GM18873 (cell line): ENCODE data around the gene ATP10B.

Source experiments
- ATAC-seq: cut with Tn5 transposase; IDR thresholded peaks from one replicate; pipeline ENCODE4 v1.9.1; 2021; ENCODE audit warnings: mild to moderate bottlenecking, moderate library complexity, moderate number of reproducible peaks; ENCODE audit not compliant: unreplicated experiment, low FRiP score

Gene ATP10B

GRCh38 chr5:160573318-160573717, 278.7 kb downstream of the ATP10B start:
- no peak for ATAC-seq

DNA sequence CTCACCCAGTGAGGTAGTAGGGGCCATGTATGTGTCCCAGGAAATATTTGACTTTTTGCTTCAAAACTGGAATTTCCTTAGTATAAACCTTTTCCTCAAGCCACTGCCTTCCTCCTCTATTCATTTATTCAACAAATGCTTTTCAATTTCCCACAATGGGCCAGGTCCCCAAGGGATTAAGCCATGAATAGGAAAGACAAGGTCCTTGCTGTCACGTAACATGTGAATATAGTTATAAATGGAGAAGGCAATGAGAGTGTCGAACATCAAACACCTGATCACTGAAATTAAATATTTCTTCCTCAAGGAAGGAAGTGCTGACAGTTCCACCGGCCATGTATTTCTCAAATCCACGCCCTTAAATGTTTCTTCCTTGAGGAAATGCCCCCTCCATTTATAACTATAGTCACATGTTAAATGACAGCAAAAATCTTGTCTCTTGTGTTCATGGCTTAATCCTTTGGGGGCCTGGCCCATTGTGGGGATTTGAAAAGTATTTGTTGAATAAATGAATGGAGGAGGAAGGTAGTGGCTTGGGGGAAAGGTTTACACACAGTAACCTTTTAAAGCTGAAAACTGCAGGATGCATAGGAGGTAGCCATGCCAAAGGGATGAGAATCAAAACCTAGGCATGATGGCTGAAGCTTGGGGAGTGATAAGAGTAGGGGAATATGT, 284.8 kb downstream of the ATP10B start:
- ATAC-seq: no peak

- ATAC-seq: no peak
Measured at GRCh38 chr5:160565376-160565775, 286.6 kb downstream of the ATP10B start.

DNA sequence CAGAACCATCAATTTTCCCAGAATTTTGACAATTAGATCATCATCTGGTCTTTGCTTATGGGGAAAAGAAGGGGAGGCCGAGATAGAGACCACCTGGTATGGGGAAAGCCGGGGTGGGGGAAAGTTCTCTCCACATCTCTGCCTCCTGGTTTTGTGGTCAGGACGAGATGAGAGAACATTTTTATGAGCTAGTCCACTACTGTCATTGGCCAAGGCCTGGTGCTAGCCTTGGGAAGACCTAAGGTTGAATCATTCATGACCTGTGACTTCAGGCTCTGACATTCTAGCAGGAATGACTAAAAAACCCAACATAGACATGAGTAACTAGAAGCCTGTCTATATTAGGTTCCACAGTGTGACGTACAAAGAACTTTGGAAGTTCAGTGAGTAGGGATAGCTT, 295.2 kb downstream of the ATP10B start:
- ATAC-seq: no peak

- no peak for ATAC-seq
Measured at GRCh38 chr5:160555971-160556631, 295.9 kb downstream of the ATP10B start.

DNA sequence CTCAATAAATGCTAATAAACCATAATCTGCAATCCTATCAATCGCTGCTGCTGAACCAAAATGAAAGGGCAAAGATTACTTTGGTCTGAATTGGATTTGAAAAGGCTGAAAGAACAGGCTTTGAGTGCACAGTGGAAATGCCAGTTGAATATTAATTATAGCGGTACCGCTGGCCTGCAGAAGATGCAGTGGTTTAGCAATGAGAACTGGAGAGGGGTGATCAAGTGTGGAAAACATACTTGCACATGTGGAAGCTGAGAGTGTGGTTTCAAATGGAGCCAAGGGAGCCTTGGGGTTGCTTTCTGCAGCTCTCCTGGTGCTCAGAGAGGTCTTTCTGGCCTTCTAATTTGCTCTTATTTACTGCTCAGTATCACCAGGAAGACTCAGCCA, 296.4 kb downstream of the ATP10B start:
- ATAC-seq: no peak

DNA sequence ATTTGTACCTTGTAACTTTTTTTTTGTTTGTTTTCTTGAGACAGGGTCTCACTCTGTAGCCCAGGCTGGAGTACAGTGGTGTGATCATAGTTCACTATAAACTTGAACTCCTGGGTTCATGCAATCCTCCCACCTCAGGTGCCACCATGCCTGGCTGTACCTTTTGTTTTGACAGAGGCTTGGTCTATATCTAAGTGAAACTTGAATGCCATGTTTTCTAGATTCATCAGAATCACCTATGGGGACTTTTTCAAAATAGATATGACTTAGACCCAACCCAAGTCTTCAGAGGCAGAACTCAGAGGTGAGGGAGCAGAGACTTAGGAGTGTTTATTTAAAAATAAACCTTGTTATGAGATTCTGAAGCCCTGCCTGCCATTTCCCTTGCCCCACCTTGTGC, 301.9 kb downstream of the ATP10B start:
- ATAC-seq: no peak

GRCh38 chr5:160548949-160549645, 302.9 kb downstream of the ATP10B start:
- no peak for ATAC-seq

GRCh38 chr5:160547872-160548271, 304.1 kb downstream of the ATP10B start:
- no peak for ATAC-seq

DNA sequence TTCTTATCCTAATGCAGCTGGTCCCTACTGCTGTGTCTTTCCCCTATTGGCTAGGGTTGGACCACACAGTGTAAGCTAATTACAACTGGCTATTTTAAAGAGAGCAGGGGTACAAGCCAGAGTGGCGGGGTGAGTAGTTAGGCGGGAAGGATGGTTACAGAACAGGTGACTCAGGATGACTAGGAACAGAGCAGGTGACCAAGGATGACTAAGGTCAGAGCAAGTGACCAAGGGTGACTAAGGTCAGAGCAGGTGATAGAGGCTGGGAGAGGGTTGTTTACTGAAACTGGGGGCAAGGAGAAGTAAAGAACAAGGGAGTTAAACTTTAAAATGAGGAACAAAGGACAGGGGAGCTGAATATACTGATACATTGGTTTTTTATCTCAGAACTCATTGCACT, 304.9 kb downstream of the ATP10B start:
- ATAC-seq: no peak

- no peak for ATAC-seq
Measured at GRCh38 chr5:160545832-160546231, 306.2 kb downstream of the ATP10B start.

DNA sequence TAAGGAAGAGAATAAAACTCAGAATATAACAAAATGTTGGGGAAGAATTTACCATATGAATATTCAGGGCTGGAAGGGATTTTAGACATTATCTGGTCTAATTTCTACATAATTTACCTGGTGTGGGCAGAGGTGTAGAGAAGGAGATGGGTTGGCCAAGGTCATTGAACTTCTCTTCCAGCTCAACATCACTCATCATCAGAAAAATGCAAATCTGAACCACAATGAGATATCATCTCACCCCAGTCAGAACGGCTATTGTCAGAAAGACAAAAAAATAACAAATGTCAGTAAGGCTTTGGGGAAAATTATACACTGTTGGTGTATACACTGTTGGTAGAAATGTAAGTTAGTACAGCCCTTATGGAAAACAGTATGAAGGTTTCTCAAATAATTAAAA, 308.6 kb downstream of the ATP10B start:
- no peak for ATAC-seq

DNA sequence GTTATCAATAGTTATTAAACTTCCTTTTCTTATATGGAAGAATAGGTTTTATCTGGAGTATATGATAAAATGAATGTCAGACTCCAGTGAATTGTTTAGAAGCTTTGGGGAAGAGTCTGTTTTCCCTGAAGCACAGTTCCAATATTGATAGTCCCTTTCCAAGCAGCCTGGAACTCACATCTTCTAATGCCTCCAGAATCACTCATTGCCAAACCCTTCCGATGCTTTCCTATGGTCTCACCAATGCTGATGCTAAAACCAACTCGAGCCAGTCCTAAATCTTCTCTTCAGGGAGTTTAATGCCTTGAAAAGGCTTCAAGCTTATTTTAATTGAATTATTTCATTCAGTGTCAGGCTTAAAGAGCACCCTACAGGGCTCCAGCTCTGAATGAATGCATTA, 309.2 kb downstream of the ATP10B start:
- ATAC-seq: no peak

DNA sequence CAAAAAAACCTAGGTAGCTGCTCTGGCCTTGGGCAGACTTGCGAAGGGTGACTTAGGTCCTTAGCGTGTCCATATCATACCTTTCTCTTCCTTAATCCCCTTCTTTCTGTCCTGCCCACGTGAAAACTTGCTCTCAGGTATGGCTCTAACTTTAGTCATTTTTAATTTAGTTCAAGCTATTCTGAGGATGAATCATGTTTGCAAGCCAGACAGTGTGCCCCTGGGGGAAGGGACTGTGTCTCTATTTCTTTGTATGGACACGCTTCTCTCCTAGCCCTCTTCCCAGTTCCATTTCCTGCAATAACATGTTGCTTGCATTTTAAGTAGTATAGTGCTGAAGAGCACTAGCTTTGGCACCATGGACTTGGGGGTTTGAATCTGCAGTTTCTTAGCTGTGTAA, 309.7 kb downstream of the ATP10B start:
- no peak for ATAC-seq

- no peak for ATAC-seq
Measured at GRCh38 chr5:160539431-160539830, 312.6 kb downstream of the ATP10B start.

DNA sequence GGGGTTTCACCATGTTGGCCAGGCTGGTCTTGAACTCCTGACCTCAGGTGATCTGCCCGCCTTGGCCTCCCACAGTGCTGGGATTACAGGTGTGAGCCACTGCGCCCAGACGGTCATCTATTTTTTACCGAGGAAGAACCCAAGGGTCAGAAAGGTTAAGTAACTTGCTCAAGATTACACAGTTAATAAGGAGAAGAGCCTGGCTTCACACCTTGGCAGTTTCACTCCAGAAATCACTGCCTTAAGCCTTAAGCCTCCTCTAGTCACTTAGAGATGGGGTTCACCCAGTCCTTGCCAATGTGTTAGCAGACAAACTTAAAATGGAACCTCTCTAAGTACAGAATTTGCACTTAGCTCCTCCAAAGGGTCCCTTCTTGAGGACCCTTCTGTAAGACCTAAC, 314.1 kb downstream of the ATP10B start:
- no peak for ATAC-seq

DNA sequence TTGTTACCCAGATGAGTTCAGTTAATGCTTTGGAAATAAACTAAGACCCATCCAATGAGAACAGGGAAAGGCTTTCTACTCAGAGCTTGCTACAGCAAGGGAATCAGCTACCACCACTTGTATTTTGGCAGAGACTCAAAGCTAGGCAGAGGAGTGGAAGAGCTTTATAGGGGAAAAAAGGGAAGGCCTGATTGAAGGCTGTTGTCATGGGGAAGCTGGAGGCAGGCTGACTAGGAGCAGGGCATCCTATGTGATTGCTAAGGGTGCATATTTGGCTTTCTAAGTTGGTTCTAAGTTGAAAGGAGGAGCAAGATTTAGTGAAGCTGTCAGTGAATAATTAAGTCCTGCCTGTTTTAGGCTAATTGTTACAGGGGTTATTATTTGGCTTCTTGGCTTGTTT, 314.9 kb downstream of the ATP10B start:
- no peak for ATAC-seq

DNA sequence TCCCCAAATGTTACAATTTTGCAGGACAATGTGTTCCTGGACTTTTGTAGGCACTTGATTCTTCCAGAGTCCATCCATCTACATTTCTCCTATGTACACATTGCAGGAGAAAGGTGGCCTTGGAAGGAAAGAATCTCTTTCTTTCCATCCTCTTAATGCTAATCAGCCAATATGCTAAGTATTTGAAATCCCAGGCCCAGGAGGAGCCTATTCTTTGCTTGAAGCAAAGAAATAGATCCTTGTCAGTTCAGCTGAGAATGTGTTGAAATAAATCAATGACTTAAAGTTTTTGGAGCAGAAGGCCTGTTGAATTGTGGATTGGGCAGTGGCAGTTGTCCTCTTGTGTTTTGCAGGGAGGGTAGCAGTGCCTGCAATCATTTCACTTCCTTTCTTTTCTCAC, 317.1 kb downstream of the ATP10B start:
- no peak for ATAC-seq

- ATAC-seq: no peak
Measured at GRCh38 chr5:160534125-160534524, 317.9 kb downstream of the ATP10B start.

GRCh38 chr5:160525471-160526261, 326.3 kb downstream of the ATP10B start:
- ATAC-seq: no peak

GRCh38 chr5:160524827-160525226, 327.2 kb downstream of the ATP10B start:
- no peak for ATAC-seq
